ENCODE measurements around the gene TTYH2. TPM values are rescaled to one million over a fixed set of nuclear protein-coding genes. Genes with fewer than 3 reads are reported as not detected.

TTYH2 gene
- total and polyA plus RNA-seq, 10 donors, result 2.7 to 22.7 (median 17.7) TPM

DNA sequence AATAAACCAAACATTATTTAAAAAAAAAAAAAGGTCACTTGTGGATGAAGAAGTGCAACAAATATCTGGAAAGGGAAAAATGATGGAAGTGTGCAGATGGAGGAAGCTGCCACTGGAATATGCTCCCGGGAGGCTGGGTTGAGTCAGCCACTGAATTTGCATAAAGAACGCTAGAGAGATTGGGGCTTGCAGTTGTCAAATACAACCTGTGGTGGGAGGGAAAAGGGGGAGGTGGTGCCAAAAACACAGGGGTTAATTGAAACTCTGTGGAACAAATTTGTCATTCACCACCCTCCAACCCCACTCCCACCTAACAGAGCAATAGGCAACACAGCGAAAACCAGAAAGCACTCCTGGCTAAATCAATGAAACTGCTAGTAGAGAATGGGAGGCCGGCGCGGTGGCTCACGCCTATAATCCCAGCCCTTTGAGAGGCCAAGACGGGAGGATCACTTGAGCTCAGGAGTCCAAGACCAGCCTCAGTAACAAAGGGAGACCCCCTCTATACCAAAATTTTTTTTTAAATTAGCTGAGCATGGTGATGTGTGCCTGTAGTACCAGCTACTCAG is 47.5 kb upstream of the TTYH2 start:
- intact Hi-C loops (cut with DNase I; ENCODE audit: low total_unique reads), result no loop called here
- WGBS, 5 donors, result 75 to 78% (median 77%) methylated on average over 8 of the region's 8 CpGs
- no peak for DNase-seq
- H3K27me3 ChIP-seq (replicated peaks in 1 of 7), result peaks cover 0 to 43% (median 4%) of the 10 kb centered on the region in 7 donors
- no peaks in the 10 kb centered on the region for H3K9me3 ChIP-seq
- peaks cover 0 to 5% (median 0%) of the 10 kb centered on the region in 6 donors for H3K4me1 ChIP-seq
- H3K27ac ChIP-seq, result no peak overlapping the region
- H3K4me3 ChIP-seq, result no peak overlapping the region
- H3K36me3 ChIP-seq, result no peaks in the 10 kb centered on the region
- no peak for TF ChIP-seq POLR2A (IDR thresholded peaks at IDR 0.05)
- no peak for TF ChIP-seq POLR2AphosphoS5 (IDR thresholded peaks at IDR 0.05)
- no peak for TF ChIP-seq CTCF (IDR thresholded peaks at IDR 0.05 in 8 of 11, conservative IDR thresholded peaks at IDR 0.05 in 3 of 11)

GRCh38 chr17:74170924-74171323 is 42.4 kb upstream of the TTYH2 start:
- H3K4me1 ChIP-seq, result no peaks in the 10 kb centered on the region
- no peak for TF ChIP-seq POLR2A (IDR thresholded peaks at IDR 0.05)
- TF ChIP-seq POLR2AphosphoS5 (IDR thresholded peaks at IDR 0.05), result no peak
- TF ChIP-seq CTCF (IDR thresholded peaks at IDR 0.05 in 8 of 11, conservative IDR thresholded peaks at IDR 0.05 in 3 of 11), result no peak
- H3K36me3 ChIP-seq, result no peaks in the 10 kb centered on the region
- H3K9me3 ChIP-seq, result no peaks in the 10 kb centered on the region
- no peak overlapping the region for H3K4me3 ChIP-seq
- WGBS, 5 donors, result 81 to 88% (median 85%) methylated on average over 1 of the region's 1 CpG
- peaks cover 0 to 35% (median 0%) of the 10 kb centered on the region in 7 donors for H3K27me3 ChIP-seq (replicated peaks in 1 of 7)
- intact Hi-C loops (cut with DNase I; ENCODE audit: low total_unique reads), result no loop called here
- peak; percentile 4 for DNase-seq
- H3K27ac ChIP-seq, result no peak overlapping the region

DNA sequence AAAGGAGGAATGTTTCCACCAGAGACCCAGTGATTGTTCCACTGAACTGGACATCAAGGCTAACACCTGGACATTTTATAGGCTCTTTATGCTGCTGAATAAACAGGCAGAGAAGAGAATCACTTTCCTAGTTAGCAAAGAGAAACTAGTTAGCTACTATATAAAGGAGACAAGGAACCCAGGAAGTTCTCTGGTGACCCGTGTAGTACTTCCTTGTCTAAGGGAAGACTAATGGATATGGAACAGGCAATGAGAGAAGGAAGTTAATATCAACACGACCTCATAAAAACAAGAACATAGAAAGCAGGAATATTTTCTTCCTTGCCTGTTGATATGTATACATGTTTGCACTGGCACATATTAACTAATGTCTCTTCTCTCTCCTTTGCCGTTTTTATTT is 40.7 kb upstream of the TTYH2 start:
- H3K27ac ChIP-seq, result no peak overlapping the region
- 37 to 54% (median 43%) methylated on average over 3 of the region's 3 CpGs for WGBS, 5 donors
- TF ChIP-seq POLR2A (IDR thresholded peaks at IDR 0.05) (no peak), CTCF (IDR thresholded peaks at IDR 0.05 in 8 of 11, conservative IDR thresholded peaks at IDR 0.05 in 3 of 11) (no peak), POLR2AphosphoS5 (IDR thresholded peaks at IDR 0.05) (no peak)
- H3K27me3 ChIP-seq (replicated peaks in 1 of 7), result peaks cover 0 to 44% (median 1%) of the 10 kb centered on the region in 7 donors
- no peak overlapping the region for H3K4me3 ChIP-seq
- no peaks in the 10 kb centered on the region for H3K9me3 ChIP-seq
- intact Hi-C loops (cut with DNase I; ENCODE audit: low total_unique reads), result no loop called here
- no peaks in the 10 kb centered on the region for H3K36me3 ChIP-seq
- no peaks in the 10 kb centered on the region for H3K4me1 ChIP-seq
- no peak for DNase-seq

- 41 to 49% (median 48%) methylated on average over 10 of the region's 10 CpGs for WGBS, 5 donors
- TF ChIP-seq POLR2AphosphoS5 (IDR thresholded peaks at IDR 0.05), result no peak
- peak; percentile 52 to 86 (median 79) for TF ChIP-seq CTCF (IDR thresholded peaks at IDR 0.05 in 8 of 11, conservative IDR thresholded peaks at IDR 0.05 in 3 of 11)
- intact Hi-C loops (cut with DNase I; ENCODE audit: low total_unique reads), result loop anchor here (5.0 kb wide), 1 partner anchor 749 kb away; no protein-coding TSS in a partner anchor
- H3K4me1 ChIP-seq, result no peaks in the 10 kb centered on the region
- H3K9me3 ChIP-seq, result no peaks in the 10 kb centered on the region
- no peak overlapping the region for H3K27ac ChIP-seq
- DNase-seq, result peak; percentile 71
- H3K4me3 ChIP-seq, result no peak overlapping the region
- H3K36me3 ChIP-seq, result no peaks in the 10 kb centered on the region
- peaks cover 0 to 61% (median 4%) of the 10 kb centered on the region in 7 donors for H3K27me3 ChIP-seq (replicated peaks in 1 of 7)
Observed at GRCh38 chr17:74176546-74177001, 36.8 kb upstream of the TTYH2 start.
